IMR-90 (cell line): ENCODE measurements around the gene TTC9. TPM values are rescaled to one million over a fixed set of nuclear protein-coding genes. Genes with fewer than 3 reads are reported as not detected.

Source experiments
- ATAC-seq: fragments of 200-7000 bp; cut with Tn5 transposase; 2 replicates; pipeline ENCODE4 v1.9.1; 2020; ENCODE audit warnings: low read depth, mild to moderate bottlenecking, moderate library complexity
- BruUV-seq: library from RNA; stranded (reverse); fragments of 400-500 nt; replicated peaks from 2 replicates; lab custom pipeline; 2021; lab: Mats Ljungman, UMichigan
- CTCF ChIA-PET: fragments of 300-600 bp; formaldehyde crosslinking; extraction: SDS; loops from one replicate; lab custom pipeline; 2021; ENCODE audit warnings: antibody characterized with exemption; lab: Yijun Ruan, JAX
- POLR2A ChIA-PET: fragments of 300-600 bp; sonication (Branson Sonifier 250); formaldehyde crosslinking; loops from one replicate; lab custom pipeline; 2022; ENCODE audit warnings: antibody characterized with exemption; ENCODE audit not compliant: unreplicated experiment; lab: Charles Lee
- DNase-seq: peaks from one replicate; pipeline ENCODE4 v3.0.0; 2013
- H2AFZ ChIP-seq: replicated peaks from 2 replicates; pipeline ENCODE3; 2013; ENCODE audit warnings: low read length, mild to moderate bottlenecking; ENCODE audit not compliant: poor library complexity
- H2AK5ac ChIP-seq: 2 replicates; pipeline ENCODE4 v1.6.1; 2013; ENCODE audit warnings: low read depth, low read length, inconsistent platforms
- H2AK9ac ChIP-seq: replicated peaks from 2 replicates; pipeline ENCODE3; 2013; ENCODE audit warnings: mild to moderate bottlenecking, low read depth, low read length, moderate library complexity; ENCODE audit not compliant: poor library complexity
- H2BK120ac ChIP-seq: 2 replicates; pipeline ENCODE4 v1.6.1; 2013; ENCODE audit warnings: low read depth, low read length, inconsistent platforms
- H2BK15ac ChIP-seq: 3 replicates; pipeline ENCODE4 v1.6.1; 2013; ENCODE audit warnings: low read depth, low read length, inconsistent platforms
- H2BK20ac ChIP-seq: 2 replicates; pipeline ENCODE4 v1.6.1; 2013; ENCODE audit warnings: low read depth, mild to moderate bottlenecking, inconsistent platforms, low read length, moderate library complexity
- H2BK5ac ChIP-seq: 2 replicates; pipeline ENCODE4 v1.6.1; 2013; ENCODE audit warnings: mild to moderate bottlenecking, low read depth, low read length, inconsistent platforms; ENCODE audit not compliant: poor library complexity, severe bottlenecking
- H3K14ac ChIP-seq: replicated peaks from 2 replicates; pipeline ENCODE4 v1.6.1; 2013; ENCODE audit warnings: low read depth, low read length, inconsistent platforms
- H3K18ac ChIP-seq: 2 replicates; pipeline ENCODE4 v1.6.1; 2013; ENCODE audit warnings: low read depth, low read length, control low read depth
- H3K23ac ChIP-seq: 2 replicates; pipeline ENCODE4 v1.6.1; 2013; ENCODE audit warnings: low read depth, low read length, inconsistent platforms
- H3K27ac ChIP-seq: 2 replicates; pipeline ENCODE4 v1.5.1; 2013; ENCODE audit warnings: mild to moderate bottlenecking, control low read depth, low read length; ENCODE audit not compliant: insufficient read depth
- H3K27me3 ChIP-seq: 2 replicates; pipeline ENCODE4 v1.6.1; 2013; ENCODE audit warnings: low read length; ENCODE audit not compliant: control insufficient read depth, insufficient read depth
- H3K36me3 ChIP-seq: 2 replicates; pipeline ENCODE4 v1.6.1; 2013; ENCODE audit warnings: low read length, mixed read lengths; ENCODE audit not compliant: control insufficient read depth, insufficient read depth
- H3K4ac ChIP-seq: 2 replicates; pipeline ENCODE4 v1.6.1; 2013; ENCODE audit warnings: low read depth, low read length, inconsistent platforms
- H3K4me1 ChIP-seq: 2 replicates; pipeline ENCODE4 v1.6.1; 2013; ENCODE audit warnings: low read length, mixed read lengths; ENCODE audit not compliant: control insufficient read depth, insufficient read depth
- H3K4me2 ChIP-seq: 2 replicates; pipeline ENCODE4 v1.6.1; 2013; ENCODE audit warnings: low read depth, mild to moderate bottlenecking, control low read depth, low read length, moderate library complexity
- H3K4me3 ChIP-seq: 2 replicates; pipeline ENCODE4 v1.5.1; 2013; ENCODE audit warnings: low read depth, mild to moderate bottlenecking, control low read depth, low read length, moderate library complexity; ENCODE audit not compliant: insufficient read depth
- H3K56ac ChIP-seq: 2 replicates; pipeline ENCODE4 v1.6.1; 2013; ENCODE audit warnings: low read length, inconsistent platforms; ENCODE audit not compliant: insufficient read depth; ENCODE audit errors: extremely low read depth
- H3K79me1 ChIP-seq, 2 experiments: 2 replicates each; pipeline ENCODE4 v1.6.1; 2013; ENCODE audit warnings: low read length in 2 of 2, inconsistent platforms in 1 of 2, low read depth in 1 of 2
- H3K9ac ChIP-seq: 2 replicates; pipeline ENCODE4 v1.6.1; 2013; ENCODE audit warnings: low read depth, low read length, control low read depth
- H3K9me1 ChIP-seq: 2 replicates; pipeline ENCODE4 v1.6.1; 2013; ENCODE audit warnings: low read length, inconsistent platforms; ENCODE audit not compliant: insufficient read depth
- H3K9me3 ChIP-seq: 2 replicates; pipeline ENCODE4 v1.6.1; 2013; ENCODE audit warnings: low read length; ENCODE audit not compliant: control insufficient read depth, insufficient read depth
- H4K20me1 ChIP-seq: 2 replicates; pipeline ENCODE4 v1.6.1; 2013; ENCODE audit warnings: low read length, inconsistent platforms; ENCODE audit not compliant: insufficient read depth
- H4K5ac ChIP-seq: 2 replicates; pipeline ENCODE4 v1.6.1; 2013; ENCODE audit warnings: mild to moderate bottlenecking, low read depth, low read length, control low read depth
- H4K8ac ChIP-seq, 2 experiments: 2 replicates each; pipeline ENCODE4 v1.6.1; 2013; ENCODE audit warnings: low read depth in 2 of 2, low read length in 2 of 2, control low read depth in 1 of 2, inconsistent platforms in 1 of 2
- H4K91ac ChIP-seq: 2 replicates; pipeline ENCODE4 v1.6.1; 2013; ENCODE audit warnings: low read depth, low read length, inconsistent platforms; ENCODE audit not compliant: insufficient read depth
- BHLHE40 ChIP-seq: fragments of 150-350 bp; IDR thresholded peaks from 2 replicates; pipeline ENCODE4 v1.6.1; 2016; ENCODE audit warnings: mild to moderate bottlenecking, low read depth, low read length
- CEBPB ChIP-seq: IDR thresholded peaks from 2 replicates; pipeline ENCODE4 v1.6.1; 2012; ENCODE audit warnings: low read depth, low read length, improper control_type of control experiment
- CHD1 ChIP-seq: IDR thresholded peaks from 2 replicates; pipeline ENCODE4 v1.6.1; 2012; ENCODE audit warnings: low read depth, low read length, improper control_type of control experiment
- CTCF ChIP-seq: conservative IDR thresholded peaks from 2 replicates; pipeline ENCODE4 v1.5.1; 2012; ENCODE audit warnings: mild to moderate bottlenecking, low read depth, low read length, improper control_type of control experiment
- FOS ChIP-seq: fragments of 150-350 bp; IDR thresholded peaks from 2 replicates; pipeline ENCODE4 v1.6.1; 2016; ENCODE audit warnings: low read depth, low read length
- MAFK ChIP-seq: IDR thresholded peaks from 2 replicates; pipeline ENCODE4 v1.6.1; 2012; ENCODE audit warnings: low read depth, low read length, improper control_type of control experiment
- MAZ ChIP-seq: IDR thresholded peaks from 2 replicates; pipeline ENCODE4 v1.6.1; 2012; ENCODE audit warnings: low read depth, mild to moderate bottlenecking, low read length, improper control_type of control experiment, moderate library complexity, borderline replicate concordance
- MXI1 ChIP-seq: IDR thresholded peaks from 2 replicates; pipeline ENCODE4 v1.6.1; 2012; ENCODE audit warnings: low read depth, mild to moderate bottlenecking, low read length, moderate library complexity, borderline replicate concordance
- NFE2L2 ChIP-seq: fragments of 150-350 bp; IDR thresholded peaks from 2 replicates; pipeline ENCODE4 v1.6.1; 2016; ENCODE audit warnings: low read depth, mild to moderate bottlenecking, low read length
- POLR2A ChIP-seq: IDR thresholded peaks from 2 replicates; pipeline ENCODE4 v1.6.1; 2012; ENCODE audit warnings: mild to moderate bottlenecking, low read depth, low read length
- RAD21 ChIP-seq: IDR thresholded peaks from 2 replicates; pipeline ENCODE4 v1.6.1; 2012; ENCODE audit warnings: low read length, improper control_type of control experiment
- RCOR1 ChIP-seq: IDR thresholded peaks from 2 replicates; pipeline ENCODE4 v1.6.1; 2012; ENCODE audit warnings: mild to moderate bottlenecking, low read length, improper control_type of control experiment; ENCODE audit not compliant: insufficient replicate concordance
- RFX5 ChIP-seq: IDR thresholded peaks from 2 replicates; pipeline ENCODE4 v1.8.0; 2012; ENCODE audit warnings: low read depth, mild to moderate bottlenecking, low read length, moderate library complexity
- SMC3 ChIP-seq: fragments of 150-350 bp; IDR thresholded peaks from 2 replicates; pipeline ENCODE4 v1.6.1; 2016; ENCODE audit warnings: low read depth, mild to moderate bottlenecking, antibody characterized with exemption, low read length, moderate library complexity
- WGBS, 2 experiments: methylation state at CpG; one replicate each; pipeline versions ENCODE4 v1.1.5 to v1.1.7; 2013; ENCODE audit warnings: missing lambda C conversion rate in 2 of 2; ENCODE audit not compliant: insufficient read length in 1 of 2; ENCODE audit errors: extremely low coverage in 2 of 2; 5-methylcytosine and 5-hydroxymethylcytosine counted together
- dilution Hi-C: fragments of 300-500 bp; cut with HindIII; formaldehyde crosslinking; loops from one replicate; pipeline ENCODE4 v1.14.3; 2018; ENCODE audit warnings: low sequenced_read_pairs; ENCODE audit not compliant: unreplicated experiment
- in situ Hi-C: fragments of 300-500 bp; cut with MboI; formaldehyde crosslinking; loops from 3 replicates; pipeline ENCODE4 v1.14.3; 2019; ENCODE audit warnings: low sequenced_read_pairs, inconsistent platforms, mixed read lengths
- intact Hi-C: fragments of 100-400 bp; cut with micrococcal nuclease; formaldehyde crosslinking; loops from 2 replicates; pipeline ENCODE4 v1.10.0; 2022
- polyA plus RNA-seq, 3 experiments: library from polyadenylated mRNA; depleted of rRNA; stranded (reverse); fragments of >200 nt; gene quantifications; 2 replicates each; pipeline ENCODE4 v1.2.3, GENCODE V29; 2012; ENCODE audit warnings: low replicate concordance in 1 of 3
- total RNA-seq: library from RNA; depleted of rRNA; stranded (reverse); fragments of >200 nt; gene quantifications from 2 replicates; pipeline ENCODE4 v1.2.3, GENCODE V29; 2012
- TF ChIP-seq, protein P1 (sequence below): fragments of 150-350 bp; IDR thresholded peaks from 2 replicates; pipeline ENCODE4 v1.6.1; 2016; ENCODE audit warnings: low read depth, mild to moderate bottlenecking, low read length, moderate library complexity, borderline replicate concordance
- TF ChIP-seq, protein P2 (sequence below): fragments of 150-350 bp; IDR thresholded peaks from 2 replicates; pipeline ENCODE4 v1.6.1; 2017; ENCODE audit warnings: mild to moderate bottlenecking, antibody characterized with exemption, low read length, low read depth

The TTC9 gene
- total and polyA plus RNA-seq, 2 of the 4 experiments (the other 2 are of a cell fraction), result 0.02 TPM; not detected in 1

DNA sequence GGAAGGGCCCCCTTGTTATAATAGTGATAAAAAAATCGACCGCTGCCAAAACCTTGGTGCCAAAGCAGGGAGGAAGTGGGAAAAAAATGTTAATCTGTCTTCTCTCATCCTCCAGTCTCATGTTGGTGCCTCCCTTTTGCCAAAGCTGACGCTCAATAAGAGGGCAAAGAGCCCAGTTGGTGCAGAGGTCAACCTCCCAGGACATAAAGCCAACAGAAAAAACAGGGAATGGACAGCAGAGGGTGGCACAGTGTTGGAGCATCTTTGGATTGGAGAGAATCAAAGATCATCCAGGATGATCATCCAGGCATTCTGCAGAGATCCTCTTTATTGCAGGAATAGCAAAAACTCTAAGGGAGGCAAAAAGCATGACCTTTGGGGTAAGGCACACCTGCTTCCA, 9.8 kb upstream of the TTC9 start:
- Histone ChIP-seq H3K4me2 (no peak overlapping the region), H3K36me3 (no peaks in the 10 kb centered on the region), H3K79me1 (no peaks in the 10 kb centered on the region), H3K27ac (no peak overlapping the region), H3K4me3 (no peak overlapping the region), H2BK120ac (no peak overlapping the region), H2BK20ac (no peak overlapping the region), H3K56ac (no peak overlapping the region), H3K18ac (no peak overlapping the region), H4K20me1 (no peaks in the 10 kb centered on the region), H2BK15ac (no peak overlapping the region), H2BK5ac (no peak overlapping the region), H3K27me3 (peaks cover 3% of the 10 kb centered on the region; the same call in 1 of the 2 replicates), H3K4me1 (no peaks in the 10 kb centered on the region), H3K9me3 (0 out of 2 replicates have a peak, but pooled peaks cover 1% of the 10 kb centered on the region), H3K4ac (no peak overlapping the region), H2AFZ (no peak overlapping the region), H3K9me1 (no peaks in the 10 kb centered on the region), H2AK9ac (no peak overlapping the region), H4K8ac (no peak overlapping the region), H2AK5ac (no peak overlapping the region), H3K23ac (no peak overlapping the region), H3K14ac (no peak overlapping the region), H3K9ac (no peak overlapping the region), H4K5ac (no peak overlapping the region), H4K91ac (no peak overlapping the region)
- CTCF ChIA-PET, result no interaction called here
- DNase-seq (no peak), ATAC-seq (no peak)
- TF ChIP-seq FOS (no peak), MXI1 (no peak), CEBPB (no peak), BHLHE40 (no peak), RAD21 (no peak), MAZ (no peak), CHD1 (no peak), SMC3 (no peak), CTCF (no peak), POLR2A (no peak), RFX5 (no peak), NFE2L2 (no peak), MAFK (no peak), RCOR1 (no peak)
- TF ChIP-seq, protein P1, sequence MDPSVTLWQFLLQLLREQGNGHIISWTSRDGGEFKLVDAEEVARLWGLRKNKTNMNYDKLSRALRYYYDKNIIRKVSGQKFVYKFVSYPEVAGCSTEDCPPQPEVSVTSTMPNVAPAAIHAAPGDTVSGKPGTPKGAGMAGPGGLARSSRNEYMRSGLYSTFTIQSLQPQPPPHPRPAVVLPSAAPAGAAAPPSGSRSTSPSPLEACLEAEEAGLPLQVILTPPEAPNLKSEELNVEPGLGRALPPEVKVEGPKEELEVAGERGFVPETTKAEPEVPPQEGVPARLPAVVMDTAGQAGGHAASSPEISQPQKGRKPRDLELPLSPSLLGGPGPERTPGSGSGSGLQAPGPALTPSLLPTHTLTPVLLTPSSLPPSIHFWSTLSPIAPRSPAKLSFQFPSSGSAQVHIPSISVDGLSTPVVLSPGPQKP, result no peak
- TF ChIP-seq, protein P2, sequence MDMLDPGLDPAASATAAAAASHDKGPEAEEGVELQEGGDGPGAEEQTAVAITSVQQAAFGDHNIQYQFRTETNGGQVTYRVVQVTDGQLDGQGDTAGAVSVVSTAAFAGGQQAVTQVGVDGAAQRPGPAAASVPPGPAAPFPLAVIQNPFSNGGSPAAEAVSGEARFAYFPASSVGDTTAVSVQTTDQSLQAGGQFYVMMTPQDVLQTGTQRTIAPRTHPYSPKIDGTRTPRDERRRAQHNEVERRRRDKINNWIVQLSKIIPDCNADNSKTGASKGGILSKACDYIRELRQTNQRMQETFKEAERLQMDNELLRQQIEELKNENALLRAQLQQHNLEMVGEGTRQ, result no peak
- POLR2A ChIA-PET, result no interaction called here
- no CpG with 5 or more reads among the region's 3 CpGs for WGBS, 2 experiments
- BruUV-seq, result no TSS peak
- in situ Hi-C loops (no loop called here), dilution Hi-C loops (no loop called here), intact Hi-C loops (no loop called here)
